DND-41 (cell line): ENCODE measurements around the gene STXBP6.

ENCODE experiments used
- ATAC-seq: fragments of 200-7000 bp; cut with Tn5 transposase; 3 replicates; pipeline ENCODE4 v1.9.1; 2021; ENCODE audit warnings: low read depth; ENCODE audit not compliant: insufficient read depth
- DNase-seq: peaks from one replicate; pipeline ENCODE4 v3.0.0-alpha.2; 2020
- H2AFZ ChIP-seq: 2 replicates; pipeline ENCODE4 v1.6.0; 2012; ENCODE audit warnings: low read depth, low read length
- H3K27ac ChIP-seq: 2 replicates; pipeline ENCODE4 v1.5.1; 2012; ENCODE audit warnings: low read length, inconsistent platforms
- H3K27me3 ChIP-seq: fragments of 200-600 bp; sonication (generic); 2 replicates; pipeline ENCODE4 v1.6.0; 2012; ENCODE audit warnings: low read length, mild to moderate bottlenecking, inconsistent platforms; ENCODE audit not compliant: insufficient read depth, poor library complexity
- H3K36me3 ChIP-seq: 2 replicates; pipeline ENCODE4 v1.5.1; 2012; ENCODE audit warnings: low read length, inconsistent platforms; ENCODE audit not compliant: insufficient read depth
- H3K4me1 ChIP-seq: 2 replicates; pipeline ENCODE4 v1.5.1; 2012; ENCODE audit warnings: mild to moderate bottlenecking, low read length; ENCODE audit not compliant: insufficient read depth
- H3K4me2 ChIP-seq: 2 replicates; pipeline ENCODE4 v1.6.0; 2012; ENCODE audit warnings: mild to moderate bottlenecking, moderate library complexity, low read length, inconsistent platforms; ENCODE audit not compliant: insufficient read depth
- H3K4me3 ChIP-seq, 2 experiments: fragments of 200-600 bp in 1 of 2; shearing (Covaris generic) in 1 of 2; 2 replicates each; pipeline ENCODE4 v1.5.1; 2012 to 2016; ENCODE audit warnings: inconsistent platforms in 2 of 2, low read length in 2 of 2, mild to moderate bottlenecking in 2 of 2, low read depth in 1 of 2, moderate library complexity in 1 of 2
- H3K79me2 ChIP-seq: 2 replicates; pipeline ENCODE4 v1.6.0; 2012; ENCODE audit warnings: low read length, inconsistent platforms; ENCODE audit not compliant: insufficient read depth
- H3K9ac ChIP-seq: 2 replicates; pipeline ENCODE4 v1.6.0; 2012; ENCODE audit warnings: low read depth, mild to moderate bottlenecking, inconsistent platforms, low read length, moderate library complexity
- H3K9me3 ChIP-seq: 2 replicates; pipeline ENCODE4 v1.5.1; 2012; ENCODE audit warnings: low read length, moderate library complexity, mild to moderate bottlenecking, inconsistent platforms; ENCODE audit not compliant: insufficient read depth, severe bottlenecking
- H4K20me1 ChIP-seq: 2 replicates; pipeline ENCODE4 v1.6.0; 2012; ENCODE audit warnings: low read length; ENCODE audit not compliant: insufficient read depth
- EZH2 ChIP-seq: IDR thresholded peaks from 3 replicates; pipeline ENCODE4 v1.6.1; 2012; ENCODE audit warnings: borderline replicate concordance, low read depth, mild to moderate bottlenecking, moderate library complexity, low read length, inconsistent platforms; ENCODE audit not compliant: severe bottlenecking
- TF ChIP-seq, protein P1 (sequence below): IDR thresholded peaks from 2 replicates; pipeline ENCODE4 v1.5.1; 2012; ENCODE audit warnings: borderline replicate concordance, low read length, moderate library complexity, mild to moderate bottlenecking; ENCODE audit not compliant: poor library complexity, severe bottlenecking; ENCODE audit errors: extremely low read depth

STXBP6 gene

GRCh38 chr14:25090256-25090655, 40.3 kb upstream of the STXBP6 start:
- Histone ChIP-seq H3K27me3 (no peaks in the 10 kb centered on the region), H3K4me1 (no peaks in the 10 kb centered on the region), H3K4me3 (no peak overlapping the region), H3K36me3 (no peaks in the 10 kb centered on the region), H3K9me3 (no peaks in the 10 kb centered on the region), H3K9ac (no peak overlapping the region), H2AFZ (no peak overlapping the region), H3K4me2 (no peak overlapping the region), H3K27ac (no peak overlapping the region), H4K20me1 (no peaks in the 10 kb centered on the region), H3K79me2 (no peaks in the 10 kb centered on the region)
- DNase-seq: no peak
- ATAC-seq: no peak
- TF ChIP-seq, protein P1, sequence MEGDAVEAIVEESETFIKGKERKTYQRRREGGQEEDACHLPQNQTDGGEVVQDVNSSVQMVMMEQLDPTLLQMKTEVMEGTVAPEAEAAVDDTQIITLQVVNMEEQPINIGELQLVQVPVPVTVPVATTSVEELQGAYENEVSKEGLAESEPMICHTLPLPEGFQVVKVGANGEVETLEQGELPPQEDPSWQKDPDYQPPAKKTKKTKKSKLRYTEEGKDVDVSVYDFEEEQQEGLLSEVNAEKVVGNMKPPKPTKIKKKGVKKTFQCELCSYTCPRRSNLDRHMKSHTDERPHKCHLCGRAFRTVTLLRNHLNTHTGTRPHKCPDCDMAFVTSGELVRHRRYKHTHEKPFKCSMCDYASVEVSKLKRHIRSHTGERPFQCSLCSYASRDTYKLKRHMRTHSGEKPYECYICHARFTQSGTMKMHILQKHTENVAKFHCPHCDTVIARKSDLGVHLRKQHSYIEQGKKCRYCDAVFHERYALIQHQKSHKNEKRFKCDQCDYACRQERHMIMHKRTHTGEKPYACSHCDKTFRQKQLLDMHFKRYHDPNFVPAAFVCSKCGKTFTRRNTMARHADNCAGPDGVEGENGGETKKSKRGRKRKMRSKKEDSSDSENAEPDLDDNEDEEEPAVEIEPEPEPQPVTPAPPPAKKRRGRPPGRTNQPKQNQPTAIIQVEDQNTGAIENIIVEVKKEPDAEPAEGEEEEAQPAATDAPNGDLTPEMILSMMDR: no peak
- TF ChIP-seq EZH2: no peak

DNA sequence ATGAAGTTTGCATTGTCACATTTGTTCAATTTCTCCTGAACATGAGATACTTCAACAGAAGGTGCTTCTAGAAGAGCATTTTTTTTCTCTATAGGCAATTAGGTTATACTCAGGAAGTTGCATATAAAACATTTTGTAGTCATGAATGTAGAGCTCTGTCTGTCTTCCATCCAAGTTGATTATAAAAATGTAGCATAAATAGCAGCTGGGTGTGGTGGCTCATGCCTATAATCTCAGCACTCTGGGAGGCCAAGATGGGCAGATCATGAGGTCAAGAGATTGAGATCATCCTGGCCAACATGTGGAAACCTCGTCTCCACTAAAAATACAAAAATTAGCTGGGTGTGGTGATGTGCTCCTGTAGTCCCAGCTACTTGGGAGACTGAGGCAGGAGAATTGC, 39.5 kb upstream of the STXBP6 start:
- Histone ChIP-seq H4K20me1 (no peaks in the 10 kb centered on the region), H3K79me2 (no peaks in the 10 kb centered on the region), H3K9me3 (no peaks in the 10 kb centered on the region), H2AFZ (no peak overlapping the region), H3K4me1 (no peaks in the 10 kb centered on the region), H3K27me3 (no peaks in the 10 kb centered on the region), H3K9ac (no peak overlapping the region), H3K4me3 (no peak overlapping the region), H3K27ac (no peak overlapping the region), H3K36me3 (no peaks in the 10 kb centered on the region), H3K4me2 (no peak overlapping the region)
- DNase-seq: no peak
- TF ChIP-seq, protein P1: no peak
- no peak for TF ChIP-seq EZH2
- ATAC-seq: no peak

- Histone ChIP-seq H3K27ac (no peak overlapping the region), H3K4me3 (no peak overlapping the region)
- no peak for ATAC-seq
These were observed 37.0 kb upstream of the STXBP6 start for GRCh38 chr14:25086821-25087396.

More at GRCh38 chr14:25086821-25087396, 37.0 kb upstream of the STXBP6 start:
- no peak overlapping the region for H2AFZ ChIP-seq
- H3K9ac ChIP-seq: no peak overlapping the region
- no peaks in the 10 kb centered on the region for H3K36me3 ChIP-seq
- no peaks in the 10 kb centered on the region for H3K9me3 ChIP-seq
- H3K79me2 ChIP-seq: no peaks in the 10 kb centered on the region
- no peaks in the 10 kb centered on the region for H3K4me1 ChIP-seq
- TF ChIP-seq EZH2: no peak
- TF ChIP-seq, protein P1: no peak
- no peaks in the 10 kb centered on the region for H3K27me3 ChIP-seq
- H4K20me1 ChIP-seq: no peaks in the 10 kb centered on the region
- no peak for DNase-seq
- no peak overlapping the region for H3K4me2 ChIP-seq
